ENCODE measurements around the gene CROCC2.

GRCh38 chr2:240993446-240994170, 87.5 kb downstream of the CROCC2 start:
- TF ChIP-seq CTCF (IDR thresholded peaks at IDR 0.05; ENCODE audit: insufficient read depth, low read length, poor library complexity, severe bottlenecking) (no peak), EZH2phosphoT487 (conservative IDR thresholded peaks at IDR 0.05; ENCODE audit: low read length) (no peak)
